Measurements from ENCODE around the gene CHCT1.

DNA sequence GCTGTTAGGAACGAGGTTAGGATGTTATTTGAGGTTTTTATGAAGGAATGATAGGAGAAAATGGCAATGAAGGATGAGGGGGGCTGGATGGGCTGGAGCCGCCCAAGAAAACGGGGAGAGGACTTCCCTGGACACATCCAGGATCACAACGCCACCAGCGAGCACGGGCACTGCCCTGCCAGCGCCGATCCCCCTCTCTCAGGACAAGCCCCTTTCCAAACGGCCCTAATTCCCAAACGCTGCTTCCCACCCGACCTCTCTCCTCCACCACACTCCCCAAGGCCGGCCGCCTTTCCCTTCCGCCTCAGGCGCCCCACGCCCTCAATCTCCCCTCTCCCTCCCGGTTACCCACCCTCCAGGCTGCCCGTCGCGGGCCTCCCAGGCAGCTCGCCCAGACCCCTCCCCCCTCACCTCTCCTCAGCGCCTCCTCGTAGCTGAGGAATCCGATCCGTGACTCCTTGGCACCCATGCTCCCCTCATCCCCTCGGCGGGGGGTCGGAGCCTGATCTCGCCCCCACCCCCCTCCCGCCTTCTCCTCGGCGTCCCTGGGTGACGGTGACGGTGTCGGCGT lies 30.7 kb upstream of the CHCT1 start:
- TF ChIP-seq, protein P1, sequence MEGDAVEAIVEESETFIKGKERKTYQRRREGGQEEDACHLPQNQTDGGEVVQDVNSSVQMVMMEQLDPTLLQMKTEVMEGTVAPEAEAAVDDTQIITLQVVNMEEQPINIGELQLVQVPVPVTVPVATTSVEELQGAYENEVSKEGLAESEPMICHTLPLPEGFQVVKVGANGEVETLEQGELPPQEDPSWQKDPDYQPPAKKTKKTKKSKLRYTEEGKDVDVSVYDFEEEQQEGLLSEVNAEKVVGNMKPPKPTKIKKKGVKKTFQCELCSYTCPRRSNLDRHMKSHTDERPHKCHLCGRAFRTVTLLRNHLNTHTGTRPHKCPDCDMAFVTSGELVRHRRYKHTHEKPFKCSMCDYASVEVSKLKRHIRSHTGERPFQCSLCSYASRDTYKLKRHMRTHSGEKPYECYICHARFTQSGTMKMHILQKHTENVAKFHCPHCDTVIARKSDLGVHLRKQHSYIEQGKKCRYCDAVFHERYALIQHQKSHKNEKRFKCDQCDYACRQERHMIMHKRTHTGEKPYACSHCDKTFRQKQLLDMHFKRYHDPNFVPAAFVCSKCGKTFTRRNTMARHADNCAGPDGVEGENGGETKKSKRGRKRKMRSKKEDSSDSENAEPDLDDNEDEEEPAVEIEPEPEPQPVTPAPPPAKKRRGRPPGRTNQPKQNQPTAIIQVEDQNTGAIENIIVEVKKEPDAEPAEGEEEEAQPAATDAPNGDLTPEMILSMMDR (IDR thresholded peaks at IDR 0.05; ENCODE audit: low read depth, low read length, poor library complexity, severe bottlenecking) = no peak
- TF ChIP-seq EZH2phosphoT487 (IDR thresholded peaks at IDR 0.05; ENCODE audit: borderline replicate concordance, low read length) = no peak
